ENCODE data around the gene LRRC52. TPM values are rescaled to one million over a fixed set of nuclear protein-coding genes. Genes with fewer than 3 reads are reported as not detected.
"Not testable (repeated sequence)": the region's sequence is repeated elsewhere in the genome, so short reads cannot be mapped to it uniquely, and the experiment has no call there.

The LRRC52 gene
- total RNA-seq, 2 donors from 2014 or later: not detected

DNA sequence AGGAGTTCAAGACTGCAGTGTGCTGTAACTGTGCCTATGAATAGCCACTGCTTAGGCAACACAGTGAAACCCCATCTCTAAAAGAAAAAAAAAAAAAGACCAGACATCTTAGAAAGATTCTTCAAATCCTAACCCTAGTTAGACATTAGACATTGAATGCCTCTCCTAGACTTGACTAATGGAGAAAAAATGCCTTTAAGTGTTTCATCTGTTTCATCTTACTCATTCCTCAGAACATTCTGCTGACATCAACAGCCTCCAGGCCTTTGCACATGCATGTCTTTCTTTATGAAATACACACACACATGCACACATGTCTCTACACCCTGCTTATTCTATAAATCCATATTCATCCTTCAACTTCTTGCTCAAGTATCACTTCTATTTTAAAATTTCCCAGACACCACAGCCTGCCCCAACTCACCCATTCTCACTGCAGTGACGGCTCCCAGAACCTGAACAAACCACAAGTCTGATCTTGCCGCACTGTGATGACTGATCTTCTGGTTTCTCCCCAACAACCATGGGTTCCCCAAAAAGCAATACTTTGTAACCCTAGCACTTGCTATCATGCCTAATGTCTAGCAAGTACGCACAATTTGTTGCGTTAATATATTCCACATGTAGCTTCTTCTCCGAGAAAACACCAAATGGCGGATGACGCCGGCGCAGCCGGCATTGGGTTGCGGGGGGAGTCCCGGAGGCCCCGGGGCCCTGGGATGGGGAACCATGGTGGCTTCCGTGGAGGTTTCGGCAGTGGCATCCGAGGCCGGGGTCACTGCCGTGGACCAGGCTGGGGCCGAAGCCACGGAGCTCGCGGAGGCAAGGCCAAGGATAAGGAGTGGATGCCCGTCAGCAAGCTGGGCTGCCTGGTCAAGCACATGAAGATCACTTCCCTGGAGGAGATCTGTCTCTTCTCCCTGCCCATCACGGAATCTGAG lies 37.4 kb downstream of the LRRC52 start:
- Histone ChIP-seq H3K27me3 (replicated peaks; ENCODE audit: insufficient read depth) (no peaks in the 10 kb centered on the region), H3K9me3 (no peaks in the 10 kb centered on the region), H3K27ac (no peak overlapping the region), H3K36me3 (no peaks in the 10 kb centered on the region), H3K4me1 (ENCODE audit: control insufficient read depth in 1 of 2, low read depth in 2 of 2) (no peaks in the 10 kb centered on the region), H3K4me3 (no peak overlapping the region)
- DNase-seq (ENCODE audit: low spot score): no peak
- TF ChIP-seq, protein P1, sequence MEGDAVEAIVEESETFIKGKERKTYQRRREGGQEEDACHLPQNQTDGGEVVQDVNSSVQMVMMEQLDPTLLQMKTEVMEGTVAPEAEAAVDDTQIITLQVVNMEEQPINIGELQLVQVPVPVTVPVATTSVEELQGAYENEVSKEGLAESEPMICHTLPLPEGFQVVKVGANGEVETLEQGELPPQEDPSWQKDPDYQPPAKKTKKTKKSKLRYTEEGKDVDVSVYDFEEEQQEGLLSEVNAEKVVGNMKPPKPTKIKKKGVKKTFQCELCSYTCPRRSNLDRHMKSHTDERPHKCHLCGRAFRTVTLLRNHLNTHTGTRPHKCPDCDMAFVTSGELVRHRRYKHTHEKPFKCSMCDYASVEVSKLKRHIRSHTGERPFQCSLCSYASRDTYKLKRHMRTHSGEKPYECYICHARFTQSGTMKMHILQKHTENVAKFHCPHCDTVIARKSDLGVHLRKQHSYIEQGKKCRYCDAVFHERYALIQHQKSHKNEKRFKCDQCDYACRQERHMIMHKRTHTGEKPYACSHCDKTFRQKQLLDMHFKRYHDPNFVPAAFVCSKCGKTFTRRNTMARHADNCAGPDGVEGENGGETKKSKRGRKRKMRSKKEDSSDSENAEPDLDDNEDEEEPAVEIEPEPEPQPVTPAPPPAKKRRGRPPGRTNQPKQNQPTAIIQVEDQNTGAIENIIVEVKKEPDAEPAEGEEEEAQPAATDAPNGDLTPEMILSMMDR (IDR thresholded peaks at IDR 0.05): no peak
- no peak for ATAC-seq (ENCODE audit: insufficient number of reproducible peaks, low FRiP score, low read depth)

DNA sequence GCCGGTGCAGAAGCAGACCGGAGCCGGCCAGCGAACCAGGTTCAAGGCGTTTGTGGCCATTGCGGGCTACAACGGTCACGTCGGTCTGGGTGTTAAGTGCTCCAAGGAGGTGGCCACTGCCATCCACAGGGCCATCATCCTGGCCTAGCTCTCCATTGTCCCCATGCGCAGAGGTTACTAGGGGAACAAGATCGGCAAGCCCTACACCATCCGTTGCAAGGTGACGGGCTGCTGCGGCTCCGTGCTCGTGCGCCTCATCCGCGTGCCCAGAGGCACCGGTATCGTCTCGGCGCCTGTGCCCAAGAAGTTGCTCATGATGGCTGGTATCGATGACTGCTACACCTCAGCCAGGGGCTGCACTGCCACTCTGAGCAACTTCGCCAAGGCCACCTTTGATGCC lies 38.1 kb downstream of the LRRC52 start:
- DNase-seq (ENCODE audit: low spot score) (no peak), ATAC-seq (ENCODE audit: insufficient number of reproducible peaks, low FRiP score, low read depth) (no peak)
- Histone ChIP-seq H3K36me3 (no peaks in the 10 kb centered on the region), H3K9me3 (no peaks in the 10 kb centered on the region), H3K27ac (no peak overlapping the region), H3K4me1 (ENCODE audit: control insufficient read depth in 1 of 2, low read depth in 2 of 2) (no peaks in the 10 kb centered on the region), H3K27me3 (replicated peaks; ENCODE audit: insufficient read depth) (no peaks in the 10 kb centered on the region), H3K4me3 (no peak overlapping the region)
- TF ChIP-seq, protein P1 (IDR thresholded peaks at IDR 0.05): no peak

- H3K36me3 ChIP-seq: no peaks in the 10 kb centered on the region
- no peak overlapping the region for H3K4me3 ChIP-seq
- TF ChIP-seq, protein P1 (IDR thresholded peaks at IDR 0.05): no peak
- ATAC-seq (ENCODE audit: insufficient number of reproducible peaks, low FRiP score, low read depth) (no peak), DNase-seq (ENCODE audit: low spot score) (no peak)
- no peak overlapping the region for H3K27ac ChIP-seq
- no peaks in the 10 kb centered on the region for H3K4me1 ChIP-seq (ENCODE audit: control insufficient read depth in 1 of 2, low read depth in 2 of 2)
- no peaks in the 10 kb centered on the region for H3K9me3 ChIP-seq
- no peaks in the 10 kb centered on the region for H3K27me3 ChIP-seq (replicated peaks; ENCODE audit: insufficient read depth)
These were observed 42.6 kb downstream of the LRRC52 start for GRCh38 chr1:165586398-165586797.

DNA sequence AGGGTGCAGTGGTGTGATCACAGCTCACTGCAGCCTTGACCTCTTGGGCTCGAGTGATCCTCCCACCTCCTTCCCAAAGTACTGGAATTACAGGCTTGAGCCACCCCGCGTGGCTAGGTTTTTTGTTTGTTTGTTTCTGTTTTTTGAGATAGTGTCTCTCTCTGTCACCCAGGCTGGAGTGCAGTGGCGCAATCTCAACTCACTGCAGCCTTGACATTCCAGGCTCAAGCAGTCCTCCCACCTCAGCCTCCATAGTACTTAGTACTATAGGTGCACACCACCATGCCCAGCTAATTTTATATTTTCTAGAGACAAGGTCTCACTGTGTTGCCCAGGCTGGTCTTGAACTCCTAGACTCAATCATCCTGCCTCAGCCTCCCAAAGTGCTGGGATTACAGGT lies 47.6 kb downstream of the LRRC52 start:
- H3K4me3 ChIP-seq; H3K27me3 ChIP-seq (replicated peaks; ENCODE audit: insufficient read depth); DNase-seq (ENCODE audit: low spot score); H3K9me3 ChIP-seq; H3K4me1 ChIP-seq (ENCODE audit: control insufficient read depth in 1 of 2, low read depth in 2 of 2); H3K27ac ChIP-seq; ATAC-seq (ENCODE audit: insufficient number of reproducible peaks, low FRiP score, low read depth); H3K36me3 ChIP-seq: not testable (repeated sequence)

GRCh38 chr1:165592945-165593823 lies 49.4 kb downstream of the LRRC52 start:
- Histone ChIP-seq H3K4me1 (ENCODE audit: control insufficient read depth in 1 of 2, low read depth in 2 of 2) (peaks cover 5 to 6% of the 10 kb centered on the region in 2 donors), H3K36me3 (no peaks in the 10 kb centered on the region), H3K9me3 (no peaks in the 10 kb centered on the region), H3K4me3 (no peak overlapping the region), H3K27ac (no peak overlapping the region), H3K27me3 (replicated peaks; ENCODE audit: insufficient read depth) (no peaks in the 10 kb centered on the region)
- DNase-seq (ENCODE audit: low spot score) (peak; percentile 40), ATAC-seq (ENCODE audit: insufficient number of reproducible peaks, low FRiP score, low read depth) (no peak)
- TF ChIP-seq, protein P1 (IDR thresholded peaks at IDR 0.05): peak; percentile 94
